ENCODE results near the gene LOXHD1.

DNA sequence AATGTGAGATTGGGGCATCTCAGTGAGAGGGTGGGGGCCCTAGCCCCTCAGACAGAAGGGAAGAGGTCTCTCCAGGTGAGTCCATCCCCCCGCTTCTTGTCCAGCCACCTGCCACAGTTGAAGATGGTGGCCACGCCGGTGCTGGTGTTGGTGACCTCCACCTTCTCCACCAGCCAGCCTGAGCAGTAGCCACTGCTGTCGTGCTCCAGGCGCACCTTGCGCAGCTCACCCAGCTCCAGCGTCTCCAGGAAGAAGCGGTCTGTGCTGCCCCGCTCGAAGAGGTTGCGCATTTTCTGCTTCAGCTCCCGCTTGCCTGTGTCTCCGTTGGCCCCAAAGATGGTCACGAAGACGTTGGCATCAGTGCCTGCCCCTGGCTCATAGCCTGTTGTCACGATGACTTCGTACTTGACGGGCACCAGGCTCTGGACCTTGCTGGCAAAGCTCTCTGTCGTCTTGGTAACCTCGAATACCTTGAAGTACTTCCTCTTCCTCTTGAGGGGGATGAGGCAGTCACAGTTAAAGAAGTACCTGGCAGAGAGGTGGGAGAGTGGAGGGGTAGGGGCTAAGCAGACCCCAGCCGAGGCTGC lies 179.5 kb downstream of the LOXHD1 start:
- TF ChIP-seq, protein P1, sequence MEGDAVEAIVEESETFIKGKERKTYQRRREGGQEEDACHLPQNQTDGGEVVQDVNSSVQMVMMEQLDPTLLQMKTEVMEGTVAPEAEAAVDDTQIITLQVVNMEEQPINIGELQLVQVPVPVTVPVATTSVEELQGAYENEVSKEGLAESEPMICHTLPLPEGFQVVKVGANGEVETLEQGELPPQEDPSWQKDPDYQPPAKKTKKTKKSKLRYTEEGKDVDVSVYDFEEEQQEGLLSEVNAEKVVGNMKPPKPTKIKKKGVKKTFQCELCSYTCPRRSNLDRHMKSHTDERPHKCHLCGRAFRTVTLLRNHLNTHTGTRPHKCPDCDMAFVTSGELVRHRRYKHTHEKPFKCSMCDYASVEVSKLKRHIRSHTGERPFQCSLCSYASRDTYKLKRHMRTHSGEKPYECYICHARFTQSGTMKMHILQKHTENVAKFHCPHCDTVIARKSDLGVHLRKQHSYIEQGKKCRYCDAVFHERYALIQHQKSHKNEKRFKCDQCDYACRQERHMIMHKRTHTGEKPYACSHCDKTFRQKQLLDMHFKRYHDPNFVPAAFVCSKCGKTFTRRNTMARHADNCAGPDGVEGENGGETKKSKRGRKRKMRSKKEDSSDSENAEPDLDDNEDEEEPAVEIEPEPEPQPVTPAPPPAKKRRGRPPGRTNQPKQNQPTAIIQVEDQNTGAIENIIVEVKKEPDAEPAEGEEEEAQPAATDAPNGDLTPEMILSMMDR (IDR thresholded peaks at IDR 0.05): no peak
- TF ChIP-seq EP300 (IDR thresholded peaks at IDR 0.05) (no peak), POLR2AphosphoS5 (IDR thresholded peaks at IDR 0.05) (no peak)
